HG02678 (cell line): ENCODE measurements around the gene COL4A4.
A peak's percentile ranks its signal among the peaks of the same experiment; 100 is the strongest.

Experiments used
- ATAC-seq: cut with Tn5 transposase; IDR thresholded peaks from one replicate; pipeline ENCODE4 v1.9.1; 2021; ENCODE audit warnings: mild to moderate bottlenecking, moderate library complexity; ENCODE audit not compliant: unreplicated experiment

The COL4A4 gene

GRCh38 chr2:227163485-227163997, 464 bp downstream of the COL4A4 start:
- peak; percentile 73 for ATAC-seq

- no peak for ATAC-seq
Observed at GRCh38 chr2:227161947-227162346, 2.1 kb downstream of the COL4A4 start.

- no peak for ATAC-seq
Observed at GRCh38 chr2:227160164-227160563, 3.8 kb downstream of the COL4A4 start.

GRCh38 chr2:227154986-227155774, 8.8 kb downstream of the COL4A4 start:
- ATAC-seq = no peak

GRCh38 chr2:227153758-227154486, 10.1 kb downstream of the COL4A4 start:
- no peak for ATAC-seq

- ATAC-seq = no peak
Observed at GRCh38 chr2:227153307-227153706, 10.7 kb downstream of the COL4A4 start.

- ATAC-seq = no peak
Observed at GRCh38 chr2:227152093-227152766, 11.8 kb downstream of the COL4A4 start.

GRCh38 chr2:227150222-227150936, 13.6 kb downstream of the COL4A4 start:
- no peak for ATAC-seq

- ATAC-seq = no peak
Observed at GRCh38 chr2:227148106-227148505, 15.9 kb downstream of the COL4A4 start.

- no peak for ATAC-seq
Observed at GRCh38 chr2:227147023-227147422, 17.0 kb downstream of the COL4A4 start.

GRCh38 chr2:227146456-227146855, 17.5 kb downstream of the COL4A4 start:
- ATAC-seq = no peak

- ATAC-seq = no peak
Observed at GRCh38 chr2:227143895-227144294, 20.1 kb downstream of the COL4A4 start.

GRCh38 chr2:227141301-227141700, 22.7 kb downstream of the COL4A4 start:
- no peak for ATAC-seq

GRCh38 chr2:227134591-227134990, 29.4 kb downstream of the COL4A4 start:
- no peak for ATAC-seq

- ATAC-seq = no peak
Observed at GRCh38 chr2:227132986-227133385, 31.0 kb downstream of the COL4A4 start.

GRCh38 chr2:227130636-227131035, 33.4 kb downstream of the COL4A4 start:
- ATAC-seq = no peak

- no peak for ATAC-seq
Observed at GRCh38 chr2:227127201-227127600, 36.8 kb downstream of the COL4A4 start.

- ATAC-seq = no peak
Observed at GRCh38 chr2:227125506-227125905, 38.5 kb downstream of the COL4A4 start.

- ATAC-seq = no peak
Observed at GRCh38 chr2:227124811-227125210, 39.2 kb downstream of the COL4A4 start.

GRCh38 chr2:227123697-227124096, 40.3 kb downstream of the COL4A4 start:
- no peak for ATAC-seq

- no peak for ATAC-seq
Observed at GRCh38 chr2:227118353-227118752, 45.7 kb downstream of the COL4A4 start.
